Thyroid gland (tissue), 4 donors: ENCODE results near the gene PRMT3. TPM values are rescaled to one million over a fixed set of nuclear protein-coding genes. Genes with fewer than 3 reads are reported as not detected.

Source experiments
- DNase-seq, 2 donors: peaks; one replicate each; pipeline ENCODE4 v3.0.0-alpha.2; 2019
- H3K27ac ChIP-seq, 3 donors: fragments of 200-600 bp; sonication (generic); 1 replicate in 2 of 3; 2 replicates in 1 of 3; pipeline ENCODE4 v1.5.1; 2016 to 2019; ENCODE audit warnings: mild to moderate bottlenecking in 1 of 3, moderate library complexity in 1 of 3
- H3K27me3 ChIP-seq: fragments of 200-600 bp; sonication (generic); one replicate; pipeline ENCODE4 v1.5.1; 2019
- H3K36me3 ChIP-seq, 2 donors: fragments of 200-600 bp; sonication (generic); one replicate each; pipeline ENCODE4 v1.5.1; 2016 to 2019
- H3K4me1 ChIP-seq, 2 donors: fragments of 200-600 bp; sonication (generic); one replicate each; pipeline ENCODE4 v1.5.1; 2017 to 2019
- H3K4me3 ChIP-seq, 3 donors: fragments of 200-600 bp; sonication (generic); replicated peaks in 1 of 3; 1 replicate in 2 of 3; 2 replicates in 1 of 3; pipeline ENCODE4 v1.5.1; 2016; ENCODE audit warnings: mild to moderate bottlenecking in 1 of 3
- H3K9me3 ChIP-seq: fragments of 200-600 bp; sonication (generic); one replicate; pipeline ENCODE4 v1.5.1; 2017
- POLR2A ChIP-seq, 2 donors: fragments of 450-650 bp; IDR thresholded peaks; one replicate each; pipeline ENCODE4 v1.6.1; 2017; ENCODE audit warnings: antibody characterized with exemption in 2 of 2, mild to moderate bottlenecking in 2 of 2, moderate library complexity in 1 of 2
- WGBS, 2 donors: methylation state at CpG; one replicate each; pipeline ENCODE4 v1.1.5; 2017; 5-methylcytosine and 5-hydroxymethylcytosine counted together
- intact Hi-C: fragments of 100-400 bp; cut with DNase I; formaldehyde crosslinking; loops from one replicate; pipeline ENCODE4 v1.15.1; 2023
- total RNA-seq, 4 donors: library from RNA; depleted of rRNA; stranded (reverse); fragments of >200 nt; gene quantifications; one replicate each; pipeline ENCODE4 v1.2.3, GENCODE V29; 2016
- TF ChIP-seq, protein P1 (sequence below), 6 experiments: fragments of 200-600 bp in 3 of 6; fragments of 450-650 bp in 3 of 6; sonication (generic) in 3 of 6; IDR thresholded peaks; one replicate each; pipeline ENCODE4 v1.5.1; 2016 to 2019; ENCODE audit warnings: antibody characterized with exemption in 6 of 6, mild to moderate bottlenecking in 2 of 6, inconsistent platforms in 1 of 6, moderate library complexity in 1 of 6

PRMT3 gene
- total RNA-seq = 10 to 100 TPM; 40.3 to 81.1 (median 75.3) TPM

DNA sequence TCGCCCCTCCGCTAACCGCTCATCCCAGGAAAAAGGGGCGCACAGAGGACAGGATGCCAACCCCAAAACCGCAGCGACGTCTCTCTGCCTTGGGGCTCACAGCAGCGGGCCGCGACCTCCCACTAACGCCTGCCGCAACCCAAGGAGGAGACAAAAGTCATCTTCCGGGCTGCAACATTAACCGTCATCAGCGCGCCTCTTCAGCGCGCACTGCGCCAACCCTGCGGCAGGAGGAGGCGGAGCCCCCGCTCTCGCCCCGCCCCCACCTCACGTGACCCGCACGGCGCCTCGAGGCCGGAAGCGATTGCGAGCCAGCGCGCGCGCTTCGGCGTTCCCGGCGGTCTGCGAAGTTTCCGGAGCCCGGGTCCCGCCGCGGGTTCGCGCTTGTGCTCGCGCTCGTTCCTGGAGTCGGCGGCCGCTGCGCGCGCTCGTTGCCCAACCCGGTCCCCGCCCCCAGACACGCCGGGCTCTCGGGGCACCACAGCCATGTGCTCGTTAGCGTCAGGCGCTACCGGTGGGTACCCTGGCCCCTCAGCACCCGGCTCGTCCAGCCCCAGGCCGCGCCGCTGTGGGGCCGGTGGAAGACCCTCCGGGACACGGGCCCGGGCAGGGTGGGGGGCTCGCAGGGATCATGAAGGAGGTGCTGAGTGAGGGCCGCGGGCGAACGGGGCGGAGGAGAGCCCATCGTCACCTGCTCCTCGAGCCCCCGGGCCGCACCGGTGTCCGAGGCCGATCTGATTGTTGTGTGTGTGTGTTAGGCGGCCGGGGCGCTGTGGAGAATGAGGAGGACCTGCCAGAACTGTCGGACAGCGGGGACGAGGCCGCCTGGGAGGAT lies at the start of gene PRMT3:
TSS of gene PRMT3 (plus strand) at position 456 of the 835 bp plus-strand sequence. CDS start at position 487, 31 bp downstream.
- WGBS, 2 donors = 0 to 1% methylated on average over 20 to 33 of the region's 96 CpGs
- peak; percentile 21 to 94 for TF ChIP-seq POLR2A (IDR thresholded peaks at IDR 0.05)
- TF ChIP-seq, protein P1, sequence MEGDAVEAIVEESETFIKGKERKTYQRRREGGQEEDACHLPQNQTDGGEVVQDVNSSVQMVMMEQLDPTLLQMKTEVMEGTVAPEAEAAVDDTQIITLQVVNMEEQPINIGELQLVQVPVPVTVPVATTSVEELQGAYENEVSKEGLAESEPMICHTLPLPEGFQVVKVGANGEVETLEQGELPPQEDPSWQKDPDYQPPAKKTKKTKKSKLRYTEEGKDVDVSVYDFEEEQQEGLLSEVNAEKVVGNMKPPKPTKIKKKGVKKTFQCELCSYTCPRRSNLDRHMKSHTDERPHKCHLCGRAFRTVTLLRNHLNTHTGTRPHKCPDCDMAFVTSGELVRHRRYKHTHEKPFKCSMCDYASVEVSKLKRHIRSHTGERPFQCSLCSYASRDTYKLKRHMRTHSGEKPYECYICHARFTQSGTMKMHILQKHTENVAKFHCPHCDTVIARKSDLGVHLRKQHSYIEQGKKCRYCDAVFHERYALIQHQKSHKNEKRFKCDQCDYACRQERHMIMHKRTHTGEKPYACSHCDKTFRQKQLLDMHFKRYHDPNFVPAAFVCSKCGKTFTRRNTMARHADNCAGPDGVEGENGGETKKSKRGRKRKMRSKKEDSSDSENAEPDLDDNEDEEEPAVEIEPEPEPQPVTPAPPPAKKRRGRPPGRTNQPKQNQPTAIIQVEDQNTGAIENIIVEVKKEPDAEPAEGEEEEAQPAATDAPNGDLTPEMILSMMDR (IDR thresholded peaks at IDR 0.05) = peak; percentile 11 to 99 (median 89)
- DNase-seq = peak; percentile 94 to 95
- Histone ChIP-seq H3K4me3 (peak within 1 kb of the TSS; percentile 45 to 79 (median 62)), H3K36me3 (peaks cover 11 to 12% of the 10 kb centered on the region in 2 donors), H3K27me3 (no peaks in the 10 kb centered on the region), H3K27ac (peak within 1 kb of the TSS; percentile 93 to 95 (median 94)), H3K4me1 (peaks cover 4% of the 10 kb centered on the region in 2 donors), H3K9me3 (no peaks in the 10 kb centered on the region)
- intact Hi-C loops = no loop called here

GRCh38 chr11:20342347-20343141 lies 45.0 kb upstream of the PRMT3 start:
- no peak overlapping the region for H3K4me3 ChIP-seq
- H3K27ac ChIP-seq = no peak overlapping the region
- WGBS, 2 donors = 36 to 46% methylated on average over 13 to 21 of the region's 26 CpGs
- TF ChIP-seq, protein P1 (IDR thresholded peaks at IDR 0.05) = no peak
- no peak for TF ChIP-seq POLR2A (IDR thresholded peaks at IDR 0.05)
- no peaks in the 10 kb centered on the region for H3K36me3 ChIP-seq
- DNase-seq = no peak
- no peaks in the 10 kb centered on the region for H3K4me1 ChIP-seq
- no peaks in the 10 kb centered on the region for H3K9me3 ChIP-seq
- intact Hi-C loops = no loop called here
- H3K27me3 ChIP-seq = no peaks in the 10 kb centered on the region

DNA sequence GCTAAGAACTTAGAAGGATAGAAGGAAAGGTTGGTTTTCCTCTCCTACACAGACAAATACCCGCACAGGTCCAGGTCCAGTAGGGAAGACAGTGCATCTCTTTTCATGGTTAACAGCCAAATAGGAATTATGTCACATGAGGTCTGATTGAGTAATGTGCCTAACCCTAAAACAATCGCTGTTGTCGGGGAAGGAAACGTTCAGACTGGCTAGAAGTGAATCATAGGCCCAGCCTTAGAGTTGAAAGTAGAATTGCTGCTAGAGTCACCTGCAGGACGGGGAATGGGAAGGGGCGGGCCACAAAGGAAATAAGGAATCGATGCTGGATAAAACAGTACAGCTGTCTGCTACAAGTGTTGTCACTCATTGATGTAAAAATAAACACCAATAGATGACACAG lies 36.4 kb upstream of the PRMT3 start:
- H3K4me3 ChIP-seq = no peak overlapping the region
- no peaks in the 10 kb centered on the region for H3K27me3 ChIP-seq
- H3K27ac ChIP-seq = no peak overlapping the region
- 80 to 85% methylated on average over 7 of the region's 7 CpGs for WGBS, 2 donors
- no peaks in the 10 kb centered on the region for H3K4me1 ChIP-seq
- no peak for TF ChIP-seq POLR2A (IDR thresholded peaks at IDR 0.05)
- TF ChIP-seq, protein P1 (IDR thresholded peaks at IDR 0.05) = no peak
- no peaks in the 10 kb centered on the region for H3K9me3 ChIP-seq
- H3K36me3 ChIP-seq = no peaks in the 10 kb centered on the region
- intact Hi-C loops = no loop called here
- no peak for DNase-seq

- TF ChIP-seq, protein P1 (IDR thresholded peaks at IDR 0.05) = no peak
- TF ChIP-seq POLR2A (IDR thresholded peaks at IDR 0.05) = no peak
- intact Hi-C loops = no loop called here
- H3K27ac ChIP-seq = no peak overlapping the region
- DNase-seq = no peak
- no peak overlapping the region for H3K4me3 ChIP-seq
- H3K9me3 ChIP-seq = no peaks in the 10 kb centered on the region
- H3K27me3 ChIP-seq = no peaks in the 10 kb centered on the region
- WGBS, 2 donors = 65% methylated on average over 2 of the region's 2 CpGs
- no peaks in the 10 kb centered on the region for H3K4me1 ChIP-seq
- no peaks in the 10 kb centered on the region for H3K36me3 ChIP-seq
Observed at GRCh38 chr11:20351751-20352262, 35.7 kb upstream of the PRMT3 start.
